Rectal smooth muscle tissue (tissue), 1 donor: ENCODE data around the gene NSMF.
"Not testable (repeated sequence)": the region's sequence is repeated elsewhere in the genome, so short reads cannot be mapped to it uniquely, and the experiment has no call there.

Experiments
- H3K27ac ChIP-seq: one replicate; pipeline ENCODE4 v1.7.0; 2013; ENCODE audit warnings: low read depth, low read length, inconsistent platforms
- H3K27me3 ChIP-seq: one replicate; pipeline ENCODE4 v1.7.0; 2013; ENCODE audit warnings: low read length; ENCODE audit not compliant: control insufficient read depth, insufficient read depth
- H3K36me3 ChIP-seq: one replicate; pipeline ENCODE4 v1.7.0; 2013; ENCODE audit warnings: low read length; ENCODE audit not compliant: control insufficient read depth, insufficient read depth
- H3K4me1 ChIP-seq: one replicate; pipeline ENCODE4 v1.7.0; 2013; ENCODE audit warnings: low read length; ENCODE audit not compliant: control insufficient read depth, insufficient read depth
- H3K4me3 ChIP-seq: one replicate; pipeline ENCODE4 v1.7.0; 2013; ENCODE audit warnings: low read length
- H3K9ac ChIP-seq: one replicate; pipeline ENCODE4 v1.7.0; 2013; ENCODE audit warnings: low read length

Gene NSMF

GRCh38 chr9:137456061-137456863 lies 2.9 kb downstream of the NSMF start:
- Histone ChIP-seq H3K9ac (no peak overlapping the region), H3K4me1 (peaks cover 15% of the 10 kb centered on the region), H3K27me3 (no peaks in the 10 kb centered on the region), H3K36me3 (peaks cover 4% of the 10 kb centered on the region), H3K27ac (no peak overlapping the region), H3K4me3 (no peak overlapping the region)

- no peaks in the 10 kb centered on the region for H3K27me3 ChIP-seq
- peaks cover 15% of the 10 kb centered on the region for H3K4me1 ChIP-seq
- no peak overlapping the region for H3K27ac ChIP-seq
- H3K4me3 ChIP-seq = no peak overlapping the region
- H3K36me3 ChIP-seq = peaks cover 4% of the 10 kb centered on the region
- no peak overlapping the region for H3K9ac ChIP-seq
These were observed 3.7 kb downstream of the NSMF start for GRCh38 chr9:137455359-137455991.

- Histone ChIP-seq H3K4me1 (peaks cover 15% of the 10 kb centered on the region), H3K4me3 (peak overlapping the region; percentile 82)
These were observed 4.4 kb downstream of the NSMF start for GRCh38 chr9:137454597-137455358.

GRCh38 chr9:137454145-137454596 lies 5.0 kb downstream of the NSMF start:
- Histone ChIP-seq H3K27me3 (no peaks in the 10 kb centered on the region), H3K9ac (peak overlapping the region; percentile 57), H3K27ac (peak overlapping the region; percentile 70), H3K36me3 (peaks cover 4% of the 10 kb centered on the region), H3K4me1 (peaks cover 15% of the 10 kb centered on the region), H3K4me3 (peak overlapping the region; percentile 82)

More at GRCh38 chr9:137454597-137455358, 4.4 kb downstream of the NSMF start:
- peak overlapping the region; percentile 70 for H3K27ac ChIP-seq
- H3K9ac ChIP-seq = peak overlapping the region; percentile 57
- H3K27me3 ChIP-seq = no peaks in the 10 kb centered on the region
- H3K36me3 ChIP-seq = peaks cover 4% of the 10 kb centered on the region

GRCh38 chr9:137453643-137454081 lies 5.5 kb downstream of the NSMF start:
- H3K9ac ChIP-seq = no peak overlapping the region
- H3K27ac ChIP-seq = no peak overlapping the region
- peak overlapping the region; percentile 63 for H3K4me3 ChIP-seq
- H3K27me3 ChIP-seq = no peaks in the 10 kb centered on the region
- peaks cover 15% of the 10 kb centered on the region for H3K4me1 ChIP-seq
- peaks cover 4% of the 10 kb centered on the region for H3K36me3 ChIP-seq

- peaks cover 11% of the 10 kb centered on the region for H3K4me1 ChIP-seq
- H3K9ac ChIP-seq = no peak overlapping the region
- peak overlapping the region; percentile 63 for H3K4me3 ChIP-seq
- H3K36me3 ChIP-seq = peaks cover 4% of the 10 kb centered on the region
- no peaks in the 10 kb centered on the region for H3K27me3 ChIP-seq
- no peak overlapping the region for H3K27ac ChIP-seq
These were observed 6.1 kb downstream of the NSMF start for GRCh38 chr9:137452761-137453642.

- H3K4me1 ChIP-seq = peaks cover 9% of the 10 kb centered on the region
- peaks cover 4% of the 10 kb centered on the region for H3K36me3 ChIP-seq
- H3K27ac ChIP-seq = no peak overlapping the region
- no peak overlapping the region for H3K9ac ChIP-seq
- no peak overlapping the region for H3K4me3 ChIP-seq
- no peaks in the 10 kb centered on the region for H3K27me3 ChIP-seq
These were observed 7.0 kb downstream of the NSMF start for GRCh38 chr9:137452006-137452760.

DNA sequence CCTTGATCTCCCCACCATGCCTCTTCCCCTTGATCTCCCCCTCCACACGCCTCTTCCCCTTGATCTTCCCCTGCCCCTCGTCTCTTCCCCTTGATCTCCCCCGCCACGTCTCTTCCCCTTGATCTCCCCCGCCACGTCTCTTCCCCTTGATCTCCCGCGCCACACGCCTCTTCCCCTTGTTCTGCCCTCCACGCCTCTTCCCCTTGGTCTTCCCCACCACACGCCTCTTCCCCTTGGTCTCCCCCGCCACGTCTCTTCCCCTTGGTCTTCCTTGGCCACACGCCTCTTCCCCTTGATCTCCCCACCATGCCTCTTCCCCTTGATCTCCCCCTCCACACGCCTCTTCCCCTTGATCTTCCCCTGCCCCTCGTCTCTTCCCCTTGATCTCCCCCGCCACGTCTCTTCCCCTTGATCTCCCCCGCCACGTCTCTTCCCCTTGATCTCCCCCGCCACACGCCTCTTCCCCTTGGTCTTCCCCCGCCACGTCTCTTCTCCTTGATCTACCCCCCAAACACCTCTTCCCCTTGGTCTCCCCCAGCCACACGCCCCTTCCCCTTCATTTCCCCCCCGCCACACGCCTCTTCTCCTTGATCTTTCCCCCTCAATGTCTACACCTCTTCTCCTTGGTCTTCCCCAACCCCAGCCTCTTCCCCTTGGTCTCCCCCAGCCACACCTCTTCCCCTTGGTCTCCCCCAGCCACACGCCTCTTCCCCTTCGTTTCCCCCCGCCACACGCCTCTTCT lies 7.7 kb downstream of the NSMF start:
- not testable (repeated sequence) for H3K27ac ChIP-seq, H3K9ac ChIP-seq, H3K4me3 ChIP-seq, H3K27me3 ChIP-seq, H3K36me3 ChIP-seq, H3K4me1 ChIP-seq

- H3K4me1 ChIP-seq, H3K27me3 ChIP-seq, H3K36me3 ChIP-seq, H3K4me3 ChIP-seq, H3K27ac ChIP-seq, H3K9ac ChIP-seq: not testable (repeated sequence)
These were observed 8.5 kb downstream of the NSMF start for GRCh38 chr9:137450539-137451222.

DNA sequence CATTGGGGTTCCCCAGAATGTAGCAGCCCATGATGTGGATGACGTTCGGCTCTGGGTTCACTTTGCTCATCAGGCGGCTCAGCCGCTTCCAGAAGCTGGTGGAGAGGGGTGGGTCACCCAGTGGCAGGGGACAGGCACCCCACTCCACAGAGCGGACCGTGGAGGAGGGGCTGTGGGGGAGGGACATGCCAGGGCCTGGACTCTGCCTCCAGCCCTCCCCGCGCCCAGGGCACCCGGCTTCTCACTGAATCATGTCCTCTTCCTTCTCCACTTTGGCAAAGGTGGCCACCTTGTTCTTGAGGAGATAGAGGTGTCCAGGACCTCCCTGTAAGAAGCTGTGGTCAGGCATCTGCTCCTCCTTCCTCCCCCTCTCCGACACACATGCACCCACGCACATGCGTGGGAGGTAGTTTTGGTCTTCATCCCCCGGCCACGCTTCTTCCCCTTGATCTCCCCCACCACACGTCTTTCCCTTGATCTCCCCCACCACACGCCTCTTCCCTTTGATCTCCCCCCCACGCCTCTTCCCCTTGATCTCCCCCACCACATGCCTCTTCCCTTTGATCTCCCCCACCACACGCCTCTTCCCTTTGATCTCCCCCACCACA lies 9.1 kb downstream of the NSMF start:
- Histone ChIP-seq H3K27ac (no peak overlapping the region), H3K4me3 (no peak overlapping the region), H3K36me3 (peaks cover 4% of the 10 kb centered on the region), H3K9ac (no peak overlapping the region), H3K4me1 (peaks cover 9% of the 10 kb centered on the region), H3K27me3 (no peaks in the 10 kb centered on the region)
